ENCODE results near the gene KRT31. TPM values are rescaled to one million over a fixed set of nuclear protein-coding genes. Genes with fewer than 3 reads are reported as not detected.

KRT31 gene
- total RNA-seq, 1 experiment from 2014 or later, result not detected

DNA sequence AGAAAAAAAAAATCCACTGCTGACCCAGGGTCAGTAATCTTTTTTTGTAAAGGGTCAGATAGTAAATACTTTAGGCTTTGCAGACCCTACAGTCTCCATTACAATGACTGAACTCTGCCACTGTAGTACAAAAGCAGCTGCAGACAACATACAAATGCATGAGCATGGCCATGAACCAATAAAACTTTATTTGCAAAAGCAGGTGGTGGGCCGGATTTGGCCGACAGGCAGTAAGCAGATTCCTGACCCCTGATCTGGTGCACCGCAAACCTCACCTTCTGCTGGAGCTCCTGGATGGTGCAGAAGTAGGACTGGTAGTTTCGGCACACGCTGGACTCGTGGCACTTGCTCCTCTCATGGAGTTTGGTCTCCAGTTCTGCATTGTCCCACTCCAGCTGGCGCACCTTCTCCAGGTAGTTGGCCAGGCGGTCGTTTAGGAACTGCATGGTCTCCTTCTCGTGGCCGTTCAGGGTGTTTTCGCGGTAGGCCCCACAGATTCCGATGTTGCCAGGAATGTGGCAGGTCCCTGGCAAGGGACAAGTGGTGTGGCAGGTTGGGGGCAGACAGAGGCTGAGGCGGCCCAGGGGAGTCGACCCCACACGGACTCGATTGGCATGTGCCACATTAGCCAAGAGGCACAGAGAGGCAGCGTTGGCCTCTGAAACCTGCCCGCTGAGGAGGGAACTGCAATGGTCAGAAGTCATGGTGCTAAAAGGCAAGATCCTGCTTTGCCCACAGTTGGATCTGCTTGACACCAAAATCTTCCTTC is 13.8 kb upstream of the KRT31 start:
- no peak for TF ChIP-seq ATF6 (CRISPR knock-in tag; IDR thresholded peaks at IDR 0.05)
- TF ChIP-seq ZNF232 (CRISPR knock-in tag; IDR thresholded peaks at IDR 0.05), result no peak
- TF ChIP-seq ZNF532 (CRISPR knock-in tag; IDR thresholded peaks at IDR 0.05; ENCODE audit: borderline replicate concordance), result no peak
- TF ChIP-seq TCF7 (CRISPR knock-in tag; IDR thresholded peaks at IDR 0.05; ENCODE audit: low read depth), result no peak
- TF ChIP-seq E2F4 (CRISPR knock-in tag; IDR thresholded peaks at IDR 0.05; ENCODE audit: borderline replicate concordance, low read depth), result no peak
- no peak for TF ChIP-seq ESRRA (CRISPR knock-in tag; IDR thresholded peaks at IDR 0.05; ENCODE audit: borderline replicate concordance)
- TF ChIP-seq FOXK1 (CRISPR knock-in tag; IDR thresholded peaks at IDR 0.05), result no peak
- no peak for TF ChIP-seq MLX (CRISPR knock-in tag; IDR thresholded peaks at IDR 0.05)
- TF ChIP-seq KAT7 (CRISPR knock-in tag; IDR thresholded peaks at IDR 0.05; ENCODE audit: borderline replicate concordance), result no peak
- no peak for TF ChIP-seq PRRX2 (CRISPR knock-in tag; IDR thresholded peaks at IDR 0.05)
- no peak for TF ChIP-seq ATF1 (CRISPR knock-in tag; IDR thresholded peaks at IDR 0.05)
- TF ChIP-seq EMX1 (CRISPR knock-in tag; IDR thresholded peaks at IDR 0.05), result no peak
- no peaks in the 10 kb centered on the region for H3K27me3 Mint-ChIP-seq (ENCODE audit: low read depth)
- no peaks in the 10 kb centered on the region for H3K36me3 Mint-ChIP-seq
- H3K4me3 Mint-ChIP-seq, result no peak overlapping the region
- H3K9me3 Mint-ChIP-seq, result no peaks in the 10 kb centered on the region
- ATAC-seq, result no peak
- H3K4me1 Mint-ChIP-seq, result peaks cover 23% of the 10 kb centered on the region
- ChIA-PET CTCF (interaction anchor here (3.6 kb wide), 1 partner anchor 138 kb away, joined by 23 read pairs; no protein-coding TSS in a partner anchor), POLR2A (no interaction called here)
- DNase-seq (ENCODE audit: low spot score), result no peak
- H3K27ac Mint-ChIP-seq, result no peak overlapping the region

DNA sequence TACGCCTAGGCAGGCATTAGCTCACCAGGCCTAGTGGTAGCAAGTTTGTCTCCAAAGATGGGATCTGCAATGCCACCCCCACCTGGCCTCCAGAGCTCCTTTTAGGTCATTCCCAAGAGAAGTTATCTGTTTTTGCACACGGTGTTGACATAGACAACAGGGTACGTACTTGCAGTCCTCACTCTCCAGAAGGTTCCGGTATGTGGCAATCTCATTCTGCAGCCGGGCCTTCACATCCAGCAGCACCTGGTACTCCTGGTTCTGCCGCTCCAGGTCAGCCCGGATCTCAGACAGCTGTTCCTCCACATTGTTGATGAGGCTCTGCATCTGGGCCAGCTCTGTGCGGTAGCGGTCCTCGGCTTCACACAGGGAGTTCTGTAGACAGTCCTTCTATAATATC is 9.8 kb upstream of the KRT31 start:
- H3K9me3 Mint-ChIP-seq, result no peaks in the 10 kb centered on the region
- H3K27ac Mint-ChIP-seq, result no peak overlapping the region
- DNase-seq (ENCODE audit: low spot score) (no peak), ATAC-seq (no peak)
- POLR2A ChIA-PET, result no interaction called here
- no peaks in the 10 kb centered on the region for H3K36me3 Mint-ChIP-seq
- H3K4me1 Mint-ChIP-seq, result peaks cover 7% of the 10 kb centered on the region
- no peak overlapping the region for H3K4me3 Mint-ChIP-seq
- CTCF ChIA-PET, result interaction anchor here (1.2 to 4.8 kb wide), 3 partner anchors 10 to 256 kb away, joined by 7 to 34 read pairs (median 7); no protein-coding TSS in a partner anchor
- no peaks in the 10 kb centered on the region; the same call in none of the 2 replicates for H3K27me3 Mint-ChIP-seq (ENCODE audit: low read depth)
- TF ChIP-seq GRHL2 (CRISPR knock-in tag; IDR thresholded peaks at IDR 0.05; ENCODE audit: insufficient replicate concordance, severe bottlenecking) (no peak), ZNF423 (CRISPR knock-in tag; IDR thresholded peaks at IDR 0.05) (no peak), CREM (CRISPR knock-in tag; IDR thresholded peaks at IDR 0.05) (no peak), OVOL2 (CRISPR knock-in tag; IDR thresholded peaks at IDR 0.05; ENCODE audit: borderline replicate concordance) (no peak), FOXP1 (CRISPR knock-in tag; IDR thresholded peaks at IDR 0.05; ENCODE audit: borderline replicate concordance) (no peak), PRDM15 (CRISPR knock-in tag; IDR thresholded peaks at IDR 0.05) (no peak)
- TF ChIP-seq, protein P1, sequence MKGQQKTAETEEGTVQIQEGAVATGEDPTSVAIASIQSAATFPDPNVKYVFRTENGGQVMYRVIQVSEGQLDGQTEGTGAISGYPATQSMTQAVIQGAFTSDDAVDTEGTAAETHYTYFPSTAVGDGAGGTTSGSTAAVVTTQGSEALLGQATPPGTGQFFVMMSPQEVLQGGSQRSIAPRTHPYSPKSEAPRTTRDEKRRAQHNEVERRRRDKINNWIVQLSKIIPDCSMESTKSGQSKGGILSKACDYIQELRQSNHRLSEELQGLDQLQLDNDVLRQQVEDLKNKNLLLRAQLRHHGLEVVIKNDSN (CRISPR knock-in tag; IDR thresholded peaks at IDR 0.05), result no peak
- TF ChIP-seq, protein P2, sequence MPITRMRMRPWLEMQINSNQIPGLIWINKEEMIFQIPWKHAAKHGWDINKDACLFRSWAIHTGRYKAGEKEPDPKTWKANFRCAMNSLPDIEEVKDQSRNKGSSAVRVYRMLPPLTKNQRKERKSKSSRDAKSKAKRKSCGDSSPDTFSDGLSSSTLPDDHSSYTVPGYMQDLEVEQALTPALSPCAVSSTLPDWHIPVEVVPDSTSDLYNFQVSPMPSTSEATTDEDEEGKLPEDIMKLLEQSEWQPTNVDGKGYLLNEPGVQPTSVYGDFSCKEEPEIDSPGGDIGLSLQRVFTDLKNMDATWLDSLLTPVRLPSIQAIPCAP (CRISPR knock-in tag; IDR thresholded peaks at IDR 0.05), result no peak
- TF ChIP-seq, protein P3, sequence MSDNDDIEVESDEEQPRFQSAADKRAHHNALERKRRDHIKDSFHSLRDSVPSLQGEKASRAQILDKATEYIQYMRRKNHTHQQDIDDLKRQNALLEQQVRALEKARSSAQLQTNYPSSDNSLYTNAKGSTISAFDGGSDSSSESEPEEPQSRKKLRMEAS (CRISPR knock-in tag; IDR thresholded peaks at IDR 0.05), result no peak
